Calu3 (cell line): ENCODE results near the gene SGSM1. TPM values are rescaled to one million over a fixed set of nuclear protein-coding genes. Genes with fewer than 3 reads are reported as not detected.

Experiments
- BruUV-seq: library from RNA; stranded (reverse); fragments of 400-500 nt; replicated peaks from 2 replicates; lab custom pipeline; 2021; lab: Mats Ljungman, UMichigan
- CTCF ChIA-PET: fragments of 300-600 bp; sonication (Branson Sonifier 250); formaldehyde crosslinking; loops from one replicate; lab custom pipeline; 2022; ENCODE audit warnings: antibody characterized with exemption; lab: Charles Lee
- DNase-seq: peaks from one replicate; pipeline ENCODE4 v3.0.0; 2022
- H3K27ac Mint-ChIP-seq: one replicate; pipeline ENCODE4 v1.8.0; 2022; ENCODE audit warnings: mixed read lengths; ENCODE audit not compliant: unreplicated experiment
- H3K27me3 Mint-ChIP-seq: one replicate; pipeline ENCODE4 v1.8.0; 2022; ENCODE audit warnings: mixed read lengths; ENCODE audit not compliant: unreplicated experiment
- H3K36me3 Mint-ChIP-seq: one replicate; pipeline ENCODE4 v1.8.0; 2022; ENCODE audit warnings: mild to moderate bottlenecking, moderate library complexity, mixed read lengths; ENCODE audit not compliant: insufficient read depth, unreplicated experiment
- H3K4me1 Mint-ChIP-seq: one replicate; pipeline ENCODE4 v1.8.0; 2022; ENCODE audit warnings: mild to moderate bottlenecking, low read depth, mixed read lengths; ENCODE audit not compliant: unreplicated experiment
- H3K4me3 Mint-ChIP-seq: one replicate; pipeline ENCODE4 v1.8.0; 2022; ENCODE audit warnings: mild to moderate bottlenecking, low read depth, moderate library complexity, mixed read lengths; ENCODE audit not compliant: unreplicated experiment
- H3K9me3 Mint-ChIP-seq: one replicate; pipeline ENCODE4 v1.8.0; 2022; ENCODE audit warnings: low read depth, mixed read lengths; ENCODE audit not compliant: unreplicated experiment
- CTCF ChIP-seq: fragments of 200-600 bp; IDR thresholded peaks from one replicate; pipeline ENCODE4 v1.8.0; 2022; ENCODE audit warnings: antibody characterized with exemption; ENCODE audit not compliant: unreplicated experiment
- intact Hi-C: fragments of 100-400 bp; cut with micrococcal nuclease; formaldehyde crosslinking; loops from one replicate; pipeline ENCODE4 v1.10.0; 2022; ENCODE audit not compliant: unreplicated experiment
- total RNA-seq: library from RNA; stranded (reverse); gene quantifications from 2 replicates; pipeline ENCODE4 v1.2.3, GENCODE V29; 2022

SGSM1 gene
- total RNA-seq, 1 experiment from 2014 or later: 0.07 TPM

GRCh38 chr22:24827296-24827695 lies 21.3 kb downstream of the SGSM1 start:
- Mint-ChIP-seq H3K27me3 (peaks cover 85% of the 10 kb centered on the region), H3K9me3 (no peaks in the 10 kb centered on the region), H3K36me3 (no peaks in the 10 kb centered on the region), H3K4me1 (no peaks in the 10 kb centered on the region), H3K4me3 (no peak overlapping the region), H3K27ac (no peak overlapping the region)
- DNase-seq: peak; percentile 37
- BruUV-seq: no TSS peak
- no peak for TF ChIP-seq CTCF
- CTCF ChIA-PET: interaction anchor here (0.8 to 1.4 kb wide), 3 partner anchors 23 to 59 kb away, joined by 3 to 4 read pairs (median 3); no protein-coding TSS in a partner anchor
- intact Hi-C loops: no loop called here

GRCh38 chr22:24830205-24830979 lies 24.4 kb downstream of the SGSM1 start:
- H3K36me3 Mint-ChIP-seq: no peaks in the 10 kb centered on the region
- TF ChIP-seq CTCF: no peak
- CTCF ChIA-PET: interaction anchor here (0.5 to 1.4 kb wide), 4 partner anchors 14 to 219 kb away, joined by 3 to 5 read pairs (median 3); no protein-coding TSS in a partner anchor
- no peaks in the 10 kb centered on the region for H3K9me3 Mint-ChIP-seq
- no peak overlapping the region for H3K4me3 Mint-ChIP-seq
- intact Hi-C loops: no loop called here
- no TSS peak for BruUV-seq
- no peaks in the 10 kb centered on the region for H3K4me1 Mint-ChIP-seq
- H3K27me3 Mint-ChIP-seq: peaks cover 89% of the 10 kb centered on the region
- DNase-seq: no peak
- no peak overlapping the region for H3K27ac Mint-ChIP-seq

GRCh38 chr22:24831687-24832086 lies 25.7 kb downstream of the SGSM1 start:
- Mint-ChIP-seq H3K4me3 (no peak overlapping the region), H3K27me3 (peaks cover 91% of the 10 kb centered on the region), H3K27ac (no peak overlapping the region), H3K36me3 (no peaks in the 10 kb centered on the region), H3K4me1 (no peaks in the 10 kb centered on the region), H3K9me3 (no peaks in the 10 kb centered on the region)
- intact Hi-C loops: no loop called here
- CTCF ChIA-PET: no interaction called here
- BruUV-seq: no TSS peak
- DNase-seq: no peak
- no peak for TF ChIP-seq CTCF

- no TSS peak for BruUV-seq
- CTCF ChIA-PET: interaction anchor here (0.5 to 0.8 kb wide), 2 partner anchors 11 to 279 kb away, joined by 3 read pairs; no protein-coding TSS in a partner anchor
- DNase-seq: no peak
Observed at GRCh38 chr22:24833881-24834495, 28.0 kb downstream of the SGSM1 start.

More at GRCh38 chr22:24833881-24834495, 28.0 kb downstream of the SGSM1 start:
- intact Hi-C loops: no loop called here
- H3K4me1 Mint-ChIP-seq: no peaks in the 10 kb centered on the region
- H3K9me3 Mint-ChIP-seq: peaks cover 3% of the 10 kb centered on the region
- TF ChIP-seq CTCF: no peak
- no peak overlapping the region for H3K4me3 Mint-ChIP-seq
- peaks cover 86% of the 10 kb centered on the region for H3K27me3 Mint-ChIP-seq
- no peaks in the 10 kb centered on the region for H3K36me3 Mint-ChIP-seq
- no peak overlapping the region for H3K27ac Mint-ChIP-seq
